Activated CD8-positive, alpha-beta memory T cell treated with anti-CD3 and anti-CD28 coated beads for 1 hour (primary cell): ENCODE measurements around the gene SLC16A13.
"Not testable (repeated sequence)": the region's sequence is repeated elsewhere in the genome, so short reads cannot be mapped to it uniquely, and the experiment has no call there.

Source experiments
- DNase-seq, 2 donors: peaks; one replicate each; pipeline ENCODE4 v3.0.0-alpha.2; 2020; ENCODE audit warnings: low read depth in 1 of 2; ENCODE audit errors: extremely low read depth in 1 of 2

The SLC16A13 gene, protein sequence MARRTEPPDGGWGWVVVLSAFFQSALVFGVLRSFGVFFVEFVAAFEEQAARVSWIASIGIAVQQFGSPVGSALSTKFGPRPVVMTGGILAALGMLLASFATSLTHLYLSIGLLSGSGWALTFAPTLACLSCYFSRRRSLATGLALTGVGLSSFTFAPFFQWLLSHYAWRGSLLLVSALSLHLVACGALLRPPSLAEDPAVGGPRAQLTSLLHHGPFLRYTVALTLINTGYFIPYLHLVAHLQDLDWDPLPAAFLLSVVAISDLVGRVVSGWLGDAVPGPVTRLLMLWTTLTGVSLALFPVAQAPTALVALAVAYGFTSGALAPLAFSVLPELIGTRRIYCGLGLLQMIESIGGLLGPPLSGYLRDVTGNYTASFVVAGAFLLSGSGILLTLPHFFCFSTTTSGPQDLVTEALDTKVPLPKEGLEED

DNA sequence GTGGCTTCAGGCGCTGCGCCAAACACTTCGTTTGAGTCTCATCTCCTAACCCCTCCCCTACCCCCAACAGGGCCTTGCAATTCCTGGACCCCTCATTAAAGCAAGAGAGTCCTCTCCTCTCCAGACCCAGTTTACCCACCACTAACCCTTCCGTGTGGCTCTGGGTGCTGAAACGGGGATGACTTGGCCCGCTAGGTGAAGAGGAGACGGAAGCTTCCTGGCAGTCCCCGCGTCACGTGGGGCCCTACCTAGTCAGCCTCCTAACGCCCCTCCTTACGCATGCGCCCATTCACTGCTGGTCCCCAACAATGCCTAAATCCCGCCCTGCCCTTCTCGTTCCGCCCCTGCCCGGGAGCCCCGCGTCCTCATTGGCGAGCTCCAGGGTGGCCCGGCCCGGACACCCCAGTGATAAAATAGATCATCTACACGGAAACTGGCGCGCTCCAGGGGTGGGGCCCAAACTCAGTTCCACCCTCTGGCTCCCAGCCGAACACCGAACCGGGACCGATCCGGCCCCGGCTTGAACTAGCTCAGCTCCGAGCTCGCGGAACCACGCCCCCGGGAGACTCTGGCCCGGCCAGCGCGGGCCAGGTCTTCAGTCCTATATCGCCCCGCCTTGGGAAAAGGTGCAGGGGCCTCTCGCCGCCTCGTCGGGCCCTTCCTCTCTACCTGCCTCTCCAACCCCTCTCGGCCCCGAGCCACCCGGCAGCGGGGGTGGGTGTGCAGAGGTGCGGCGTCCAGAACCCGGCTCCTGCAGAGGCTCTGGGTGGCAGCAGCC, at the start of gene SLC16A13:
TSS of gene SLC16A13 (plus strand) at position 425 of the 778 bp plus-strand sequence. CDS start 368 bp downstream, outside the sequence.
- DNase-seq: peak; percentile 94 to 98

DNA sequence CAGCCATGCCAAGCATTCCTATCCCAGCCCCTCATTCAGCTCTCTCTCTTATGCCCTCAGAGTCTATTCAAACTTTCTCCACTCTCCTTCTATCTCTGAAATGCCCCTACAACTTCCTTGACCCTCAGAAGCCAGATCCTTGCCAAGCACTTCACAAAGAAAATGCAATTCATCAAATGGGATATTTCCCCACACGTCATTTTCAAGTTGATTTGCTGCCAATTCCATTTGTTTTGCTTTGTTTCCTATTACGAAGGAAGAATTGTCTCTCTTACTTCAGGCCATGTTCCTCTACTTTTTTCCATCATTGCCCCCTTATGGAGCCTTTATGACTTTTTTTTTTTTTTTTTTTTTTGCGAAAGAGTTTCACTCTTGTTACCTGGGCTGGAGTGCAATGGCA, 49.1 kb upstream of the SLC16A13 start:
- DNase-seq: no peak

DNA sequence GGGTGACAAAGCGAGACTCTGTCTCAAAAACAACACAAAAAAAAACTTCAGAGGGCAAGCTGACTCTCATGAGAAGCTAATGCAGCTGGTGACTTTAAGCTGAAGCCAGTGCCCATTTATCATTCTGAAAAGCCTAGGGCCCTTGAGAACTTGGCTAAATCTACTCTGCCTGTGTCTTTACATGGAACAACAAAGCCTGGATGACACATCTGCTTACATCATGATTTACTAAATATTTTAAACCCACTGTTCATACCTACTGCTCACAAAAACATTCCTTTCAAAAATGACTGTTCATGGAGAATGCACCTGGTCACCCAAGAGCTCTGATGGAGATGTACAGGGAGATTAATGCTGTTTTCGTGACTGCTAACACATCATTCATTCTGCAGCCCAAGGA, 46.0 kb upstream of the SLC16A13 start:
- no peak for DNase-seq

DNA sequence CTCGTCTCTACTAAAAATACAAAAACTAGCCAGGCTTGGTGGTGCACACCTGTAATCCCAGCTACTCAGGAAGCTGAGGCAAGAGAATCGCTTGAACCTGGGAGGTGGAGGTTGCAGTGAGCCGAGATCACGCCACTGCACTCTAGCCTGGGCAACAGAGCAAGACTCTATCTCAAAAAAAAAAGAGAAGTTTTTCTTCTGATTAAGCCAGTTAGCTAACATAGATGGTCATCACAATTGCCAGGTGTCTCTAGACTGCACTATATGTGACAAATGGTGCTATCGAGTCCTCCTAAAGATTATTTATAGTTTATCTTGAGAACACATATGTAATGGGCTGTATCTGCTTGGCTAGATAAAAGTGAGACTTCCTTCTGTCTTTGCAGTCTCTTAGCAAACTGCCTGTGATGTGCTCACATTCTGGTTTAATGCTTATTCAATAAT, 42.2 kb upstream of the SLC16A13 start:
- not testable (repeated sequence) for DNase-seq

DNA sequence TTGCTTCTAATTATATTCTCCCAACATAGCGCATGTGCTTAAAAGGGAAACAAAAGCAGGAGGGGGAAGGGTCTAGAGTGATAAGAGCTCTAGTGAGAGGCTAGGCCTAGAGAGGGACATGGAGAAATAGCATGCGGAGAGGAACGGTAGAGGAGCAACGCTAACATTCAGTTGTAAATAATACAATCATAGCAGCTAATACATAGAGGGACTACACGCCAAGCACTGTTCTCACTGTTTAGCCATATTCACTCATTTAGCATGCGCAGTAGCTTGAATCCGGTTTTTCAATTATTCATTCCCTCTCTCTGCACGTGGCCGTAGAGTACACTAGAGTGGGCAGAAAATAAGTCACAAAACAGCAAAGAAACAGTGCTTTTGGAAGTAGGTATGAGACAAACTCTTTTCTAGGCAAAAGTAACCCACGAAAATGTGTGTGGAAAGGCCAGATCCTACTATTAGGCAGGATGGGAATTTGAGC, 41.7 kb upstream of the SLC16A13 start:
- no peak for DNase-seq

DNA sequence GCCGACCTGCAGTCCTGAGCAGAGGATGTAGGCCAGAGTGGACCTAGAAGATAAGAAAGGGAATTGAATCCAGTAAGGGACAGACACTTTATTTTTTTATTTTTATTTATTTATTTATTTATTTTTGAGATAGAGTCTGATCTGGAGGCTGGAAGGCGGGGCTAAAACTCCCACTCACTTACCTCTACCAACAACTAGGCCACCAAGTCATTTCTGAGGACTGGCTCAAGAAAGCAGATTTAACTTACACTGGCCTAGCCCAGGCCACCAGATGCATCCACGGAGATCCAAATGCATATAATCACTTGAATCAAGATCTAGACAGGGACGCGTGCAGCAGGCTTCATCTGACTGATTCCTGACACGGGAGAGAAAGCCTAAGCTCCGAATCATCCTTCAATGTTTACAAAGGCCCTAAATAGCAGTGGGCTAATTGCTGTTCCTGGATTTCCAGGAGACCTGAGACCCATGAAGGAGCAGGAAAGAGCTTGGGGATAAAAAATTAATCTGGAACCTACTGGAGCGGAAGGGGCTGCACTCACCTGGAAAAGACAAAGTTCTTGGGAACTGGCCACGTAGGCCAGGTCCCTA, 41.1 kb upstream of the SLC16A13 start:
- no peak for DNase-seq

DNA sequence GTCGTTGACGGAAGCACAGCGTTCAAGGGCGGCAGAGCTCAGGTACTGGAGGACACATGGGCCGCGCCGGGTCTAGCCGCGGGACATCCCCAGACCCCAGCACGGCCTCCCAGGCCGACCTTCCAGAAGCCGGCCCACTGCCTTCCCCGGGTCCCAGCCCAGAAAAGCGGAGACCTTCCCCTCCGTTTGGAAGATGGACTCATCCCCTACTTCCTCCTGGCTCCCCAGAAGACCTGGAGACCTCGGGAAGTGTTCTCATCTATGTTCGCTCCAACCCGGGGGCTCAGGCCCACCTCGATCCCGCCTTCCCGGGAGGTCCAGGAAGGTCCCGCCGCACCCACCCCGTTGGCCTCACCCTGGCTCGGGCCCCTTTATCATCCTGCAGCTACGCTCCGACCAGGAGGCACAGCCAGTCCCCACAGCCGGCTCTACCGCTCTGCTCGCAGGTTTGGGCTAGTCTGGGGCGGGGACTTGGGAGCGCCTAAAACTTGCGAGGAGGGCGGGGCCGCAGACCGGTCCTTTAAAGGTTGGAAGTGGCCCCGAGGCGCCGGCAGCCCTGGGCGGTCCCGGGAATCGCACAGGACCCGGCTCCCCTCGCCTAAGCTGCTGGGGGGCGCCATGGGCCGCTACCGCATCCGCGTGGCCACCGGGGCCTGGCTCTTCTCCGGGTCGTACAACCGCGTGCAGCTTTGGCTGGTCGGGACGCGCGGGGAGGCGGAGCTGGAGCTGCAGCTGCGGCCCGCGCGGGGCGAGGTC, 40.1 kb upstream of the SLC16A13 start, which contains the start of gene ALOX12:
TSS of gene ALOX12 (plus strand) at position 550 of the 756 bp plus-strand sequence. CDS start at position 619, 69 bp downstream.
- DNase-seq: no peak

DNA sequence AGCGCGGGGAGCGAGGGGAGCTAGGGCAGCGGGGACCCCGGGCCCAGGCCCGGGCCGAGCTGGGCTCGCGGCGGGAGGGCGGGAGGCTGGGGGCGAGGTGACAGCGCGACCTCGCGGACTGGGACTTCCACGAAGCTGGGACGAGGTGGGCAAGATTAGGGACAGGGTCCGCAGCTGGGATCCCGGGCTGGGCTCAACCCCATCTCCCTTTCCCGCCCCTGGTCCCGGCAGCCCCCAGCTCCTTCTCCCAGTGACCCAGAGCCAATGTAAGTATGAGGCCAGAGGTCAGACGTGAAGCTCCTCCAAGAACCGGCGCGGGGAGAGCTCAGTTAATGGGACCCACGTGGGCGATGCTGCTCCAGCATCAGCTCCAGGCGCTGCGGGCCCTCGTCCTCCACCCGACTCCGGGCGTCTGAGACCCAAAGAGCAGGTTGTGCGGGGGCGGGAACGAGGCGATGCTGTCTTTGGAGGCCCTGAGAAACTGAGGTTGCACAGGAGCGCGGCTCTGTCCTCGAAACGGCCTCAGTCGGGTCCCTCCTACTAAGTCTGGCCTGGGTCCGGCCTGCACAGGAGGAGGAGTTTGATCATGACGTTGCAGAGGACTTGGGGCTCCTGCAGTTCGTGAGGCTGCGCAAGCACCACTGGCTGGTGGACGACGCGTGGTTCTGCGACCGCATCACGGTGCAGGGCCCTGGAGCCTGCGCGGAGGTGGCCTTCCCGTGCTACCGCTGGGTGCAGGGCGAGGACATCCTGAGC, 39.4 kb upstream of the SLC16A13 start:
- DNase-seq: no peak

DNA sequence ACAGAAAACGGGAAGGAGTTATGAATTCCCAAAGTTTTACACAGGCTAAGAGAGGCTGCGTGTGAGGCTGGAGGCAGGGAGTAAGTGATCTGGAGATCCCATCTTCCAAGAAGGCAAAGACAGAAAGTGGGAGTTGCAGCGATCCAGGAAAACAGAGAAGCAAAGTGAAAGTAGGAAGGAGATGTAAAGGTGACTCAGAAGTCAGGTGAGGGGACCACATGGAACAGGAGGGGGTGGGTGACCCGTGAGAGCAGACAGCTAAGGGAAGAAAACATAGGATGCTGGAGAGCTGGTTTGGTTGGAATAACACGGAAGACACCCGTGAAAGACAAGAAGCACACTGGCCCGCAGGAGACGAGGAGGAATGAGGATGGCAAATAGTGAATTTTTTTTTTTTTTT, 38.6 kb upstream of the SLC16A13 start:
- DNase-seq: no peak

DNA sequence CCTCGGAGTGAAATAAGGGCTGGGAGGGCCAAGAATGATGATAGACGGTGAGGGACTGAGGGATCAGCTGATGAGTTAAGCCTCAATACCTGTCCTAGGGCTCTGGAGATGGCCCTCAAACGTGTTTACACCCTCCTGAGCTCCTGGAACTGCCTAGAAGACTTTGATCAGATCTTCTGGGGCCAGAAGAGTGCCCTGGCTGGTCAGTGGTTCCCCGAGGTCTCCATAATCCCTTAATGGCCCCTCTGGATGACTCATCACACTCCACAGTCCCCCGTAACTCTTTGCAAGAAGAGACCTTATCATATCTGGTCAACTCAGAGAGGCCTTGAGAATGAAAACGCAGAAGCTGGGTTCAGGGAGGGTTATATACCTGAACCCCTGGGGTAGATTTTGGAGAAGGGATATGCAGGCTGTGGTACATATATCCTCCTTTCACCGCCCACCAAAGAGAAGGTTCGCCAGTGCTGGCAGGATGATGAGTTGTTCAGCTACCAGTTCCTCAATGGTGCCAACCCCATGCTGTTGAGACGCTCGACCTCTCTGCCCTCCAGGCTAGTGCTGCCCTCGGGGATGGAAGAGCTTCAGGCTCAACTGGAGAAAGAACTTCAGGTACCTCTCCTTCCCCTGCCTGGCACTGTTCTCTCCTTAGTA, 36.8 kb upstream of the SLC16A13 start:
- DNase-seq: no peak

DNA sequence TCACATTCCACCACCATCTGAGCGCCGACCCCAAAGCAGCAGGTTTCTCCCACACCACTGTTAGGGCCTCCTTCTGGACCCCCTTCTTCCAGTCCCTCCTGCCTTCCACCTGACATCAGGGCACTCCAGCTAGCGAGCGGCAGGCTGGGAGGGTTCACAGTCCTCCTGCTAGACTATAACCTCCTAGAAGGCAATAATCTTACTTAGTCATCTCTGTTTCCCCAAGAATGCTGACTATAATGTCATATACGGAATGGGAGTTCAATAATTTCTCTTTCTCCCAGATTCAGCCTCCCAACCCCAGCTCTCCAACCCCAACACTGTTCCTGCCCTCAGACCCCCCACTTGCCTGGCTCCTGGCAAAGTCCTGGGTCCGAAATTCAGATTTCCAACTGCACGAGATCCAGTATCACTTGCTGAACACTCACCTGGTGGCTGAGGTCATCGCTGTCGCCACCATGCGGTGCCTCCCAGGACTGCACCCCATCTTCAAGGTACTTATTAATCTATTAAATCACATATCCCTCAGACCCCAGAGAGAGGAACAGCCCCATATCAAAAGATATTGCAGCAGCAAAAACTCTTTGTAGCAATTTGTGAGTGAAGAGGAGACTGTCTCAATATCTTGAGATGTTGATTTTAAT, 34.4 kb upstream of the SLC16A13 start:
- DNase-seq: no peak

DNA sequence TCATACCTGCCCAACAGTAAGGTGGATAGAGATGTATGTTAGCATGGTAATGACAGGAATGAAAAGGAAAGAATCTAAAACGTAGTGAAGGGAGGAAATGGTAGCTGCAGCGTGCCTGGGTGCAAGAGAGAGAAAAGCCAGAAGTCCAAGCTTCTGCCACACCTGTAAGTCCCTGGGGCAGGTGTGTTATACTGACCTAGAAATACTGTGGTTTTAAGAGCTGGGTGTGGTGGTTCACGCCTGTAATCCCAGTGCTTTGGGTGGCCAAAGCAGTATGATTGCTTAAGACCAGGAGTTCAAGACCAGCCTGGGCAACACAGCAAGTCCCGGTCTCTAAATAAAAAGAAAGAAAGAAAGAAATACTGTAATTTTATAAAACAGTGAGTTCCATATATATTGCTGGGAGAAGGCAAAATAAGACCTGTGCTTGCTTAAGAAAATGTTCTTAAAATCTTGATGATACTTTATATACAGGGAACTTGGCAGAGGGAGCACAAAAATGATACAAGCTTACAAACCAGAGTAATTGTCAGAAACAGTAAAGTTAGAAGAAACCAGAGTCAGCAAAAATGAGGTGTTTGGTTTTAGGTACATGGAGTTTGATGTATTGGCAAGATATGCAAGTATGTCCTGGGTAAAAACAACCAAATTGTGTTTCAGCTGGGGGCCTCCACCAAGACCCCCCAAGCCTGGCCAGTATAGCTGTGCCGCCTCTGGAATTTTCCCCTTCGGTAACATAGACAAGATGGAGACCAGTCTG, 33.3 kb upstream of the SLC16A13 start:
- no peak for DNase-seq

DNA sequence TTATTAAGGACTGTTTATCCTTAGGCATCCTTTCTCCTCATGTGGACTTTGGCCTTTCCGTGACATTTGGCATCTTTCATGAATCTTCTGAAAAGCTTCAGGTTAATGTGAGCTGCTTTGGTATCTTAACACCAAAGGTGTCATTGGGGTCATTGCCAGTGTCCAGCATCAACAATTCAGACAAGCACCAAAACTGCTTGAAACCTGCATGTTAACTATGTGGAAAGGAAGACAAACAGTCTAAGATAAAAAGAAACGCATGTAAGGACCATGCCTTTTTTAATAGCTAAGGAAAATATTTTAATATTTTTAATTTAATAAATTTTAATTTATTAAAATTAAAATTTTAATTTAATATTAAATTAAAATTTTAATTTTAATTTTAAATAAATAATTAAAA, 32.1 kb upstream of the SLC16A13 start:
- no peak for DNase-seq

DNA sequence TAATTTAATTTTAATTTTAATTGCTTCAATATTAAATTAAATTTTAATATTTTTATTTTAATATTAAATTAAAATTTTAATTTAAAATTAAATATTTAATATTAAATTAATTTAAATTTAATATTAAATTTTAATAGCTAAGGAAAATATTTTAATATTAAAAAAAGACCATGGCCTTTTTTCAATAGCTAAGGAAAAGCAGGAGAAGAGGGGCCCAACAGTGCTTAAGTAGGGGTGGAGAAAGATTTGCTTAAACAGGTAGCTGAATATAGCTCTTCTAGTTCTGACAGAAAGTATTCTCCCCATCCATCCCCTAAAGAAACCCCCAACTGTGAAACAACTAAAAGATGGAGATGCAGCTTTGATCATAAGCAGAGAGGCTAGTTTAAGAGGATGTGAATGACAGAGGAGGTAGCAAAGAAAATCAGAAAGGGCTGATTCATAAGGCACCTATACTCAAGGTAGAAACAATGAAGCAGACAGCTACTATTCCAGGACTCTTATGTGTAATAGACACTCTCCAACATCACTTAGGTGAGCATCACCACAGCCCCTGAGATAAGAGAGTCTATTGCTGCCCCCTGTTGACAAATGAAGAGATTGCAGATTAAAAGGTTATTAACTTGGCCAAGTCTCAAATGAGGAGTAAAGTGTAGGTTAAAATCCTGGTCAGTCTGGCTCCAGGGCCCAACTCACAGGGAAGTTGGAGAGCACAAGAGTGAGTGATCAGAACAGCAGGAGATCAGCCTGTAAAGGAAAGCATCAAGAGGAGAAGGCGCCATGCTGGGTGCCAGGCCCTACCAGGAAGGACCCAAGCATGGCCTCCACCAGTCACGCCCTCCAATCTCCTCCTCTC, 31.2 kb upstream of the SLC16A13 start:
- no peak for DNase-seq

DNA sequence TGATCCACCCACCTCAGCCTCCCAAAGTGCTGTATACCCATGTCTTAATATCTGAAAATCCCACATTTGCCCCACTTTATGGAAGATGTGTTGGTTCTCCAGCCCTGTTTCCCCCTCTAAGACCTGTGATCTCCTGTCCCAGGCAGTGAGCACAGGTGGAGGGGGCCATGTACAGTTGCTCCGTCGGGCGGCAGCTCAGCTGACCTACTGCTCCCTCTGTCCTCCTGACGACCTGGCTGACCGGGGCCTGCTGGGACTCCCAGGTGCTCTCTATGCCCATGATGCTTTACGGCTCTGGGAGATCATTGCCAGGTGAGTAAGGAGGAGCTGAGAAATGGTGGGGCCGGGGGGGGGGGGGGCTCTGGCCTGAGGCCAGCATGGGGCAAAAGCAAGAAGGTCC, 30.1 kb upstream of the SLC16A13 start:
- no peak for DNase-seq

DNA sequence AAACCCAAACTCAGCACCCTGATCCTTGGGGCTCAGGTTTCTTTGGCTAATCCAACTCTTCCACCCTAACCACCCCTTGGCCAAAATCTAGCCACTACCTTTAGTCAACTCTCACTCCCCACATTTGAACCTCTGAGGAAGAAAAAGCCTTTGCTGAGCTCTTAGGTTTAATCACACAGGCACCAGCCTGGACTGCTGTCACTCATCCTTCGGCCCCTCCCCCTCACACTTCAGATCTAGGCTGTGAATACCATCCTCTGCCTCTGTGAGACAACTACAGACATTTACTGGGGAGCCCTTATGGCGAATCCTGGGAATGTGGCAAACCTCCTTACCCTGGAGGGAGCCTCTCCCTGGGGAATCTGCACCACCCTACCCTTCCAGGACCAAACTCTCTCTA, 28.7 kb upstream of the SLC16A13 start:
- DNase-seq: no peak

DNA sequence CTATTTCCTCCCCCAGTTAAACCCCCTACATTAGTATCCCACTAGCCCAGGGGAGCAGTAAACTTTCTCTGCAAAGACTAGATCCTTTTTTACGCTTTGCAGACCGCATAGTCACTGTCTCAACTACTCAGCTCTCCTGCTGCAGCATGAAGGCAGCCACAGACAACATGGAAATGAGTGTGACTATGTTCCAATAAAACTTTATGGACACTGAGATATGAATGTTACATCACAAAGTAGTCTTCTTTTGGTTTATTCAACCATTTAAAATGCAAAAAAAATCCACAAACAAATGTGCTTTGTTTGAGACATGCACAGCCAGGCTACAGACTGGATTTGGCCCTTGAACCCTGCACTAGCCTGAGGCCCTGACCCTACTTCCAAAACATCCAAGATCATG, 25.3 kb upstream of the SLC16A13 start:
- DNase-seq: no peak
